NCI-H146 treated with DMSO at 0.1 percent for 48 hours (cell line): Measurements from ENCODE around the gene SHISAL1.

ENCODE experiments used
- DNase-seq: peaks from one replicate; lab custom pipeline; 2025; ENCODE audit not compliant: unreplicated experiment; lab: John Stamatoyannopoulos, UW

The SHISAL1 gene

DNA sequence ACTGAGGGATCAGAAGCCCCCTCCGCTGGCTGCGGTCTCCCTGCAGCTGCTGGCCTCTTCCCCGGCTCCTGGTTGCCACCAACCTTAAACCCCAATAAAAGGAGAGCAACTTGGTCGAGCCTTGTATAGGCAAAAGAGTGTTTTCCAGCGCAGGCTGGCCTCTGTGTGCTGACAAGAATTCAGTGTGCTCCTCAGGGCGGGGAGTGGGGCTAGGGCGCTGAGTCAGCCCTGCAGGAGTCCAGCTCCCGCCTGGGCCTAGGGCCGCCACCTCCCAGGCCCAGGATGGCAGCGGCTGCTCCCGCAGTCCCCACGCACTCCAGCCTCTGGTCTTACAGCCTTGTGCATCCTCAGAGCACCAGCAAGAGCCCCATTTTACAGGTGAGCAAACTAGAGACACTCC is at the start of gene SHISAL1:
TSS of gene SHISAL1 (minus strand) at position 186 of the 400 bp plus-strand sequence. CDS start 12,006 bp downstream, outside the sequence.
- no peak for DNase-seq

DNA sequence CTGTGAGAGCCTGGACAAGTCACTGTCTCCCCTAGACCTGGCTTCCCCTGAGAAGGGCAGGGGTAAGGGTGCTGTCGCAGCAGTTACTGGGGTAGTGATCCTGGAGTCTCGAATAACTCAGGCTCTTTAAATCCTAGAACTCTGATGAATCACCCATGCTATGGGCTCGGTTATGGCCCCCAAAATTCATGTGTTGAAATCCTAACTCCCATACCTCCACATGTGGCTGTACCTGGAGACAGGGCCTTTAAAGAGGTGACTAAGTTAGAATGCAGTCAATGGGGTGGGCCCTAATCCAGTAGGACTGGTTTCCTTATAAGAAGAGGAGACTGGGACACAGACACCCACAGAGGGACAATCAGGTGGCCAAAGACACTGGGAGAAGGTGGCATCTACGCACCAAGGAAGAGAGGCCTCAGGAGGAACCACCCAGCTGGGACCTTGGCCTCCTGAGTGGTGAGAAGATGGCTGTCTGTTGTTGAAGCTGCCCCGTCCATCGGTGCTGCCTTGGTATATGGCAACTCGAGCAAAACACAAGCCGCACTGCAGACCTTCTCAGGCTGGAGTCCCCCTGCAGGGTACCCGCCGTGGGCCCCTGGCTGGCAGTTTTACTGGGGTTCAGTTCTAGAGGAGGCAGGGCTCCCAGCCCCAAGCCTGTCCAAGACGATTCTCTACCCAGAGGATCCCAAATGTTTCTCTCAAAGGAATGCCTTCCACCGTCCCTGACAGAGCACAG is 48.8 kb upstream of the SHISAL1 start:
- no peak for DNase-seq

DNA sequence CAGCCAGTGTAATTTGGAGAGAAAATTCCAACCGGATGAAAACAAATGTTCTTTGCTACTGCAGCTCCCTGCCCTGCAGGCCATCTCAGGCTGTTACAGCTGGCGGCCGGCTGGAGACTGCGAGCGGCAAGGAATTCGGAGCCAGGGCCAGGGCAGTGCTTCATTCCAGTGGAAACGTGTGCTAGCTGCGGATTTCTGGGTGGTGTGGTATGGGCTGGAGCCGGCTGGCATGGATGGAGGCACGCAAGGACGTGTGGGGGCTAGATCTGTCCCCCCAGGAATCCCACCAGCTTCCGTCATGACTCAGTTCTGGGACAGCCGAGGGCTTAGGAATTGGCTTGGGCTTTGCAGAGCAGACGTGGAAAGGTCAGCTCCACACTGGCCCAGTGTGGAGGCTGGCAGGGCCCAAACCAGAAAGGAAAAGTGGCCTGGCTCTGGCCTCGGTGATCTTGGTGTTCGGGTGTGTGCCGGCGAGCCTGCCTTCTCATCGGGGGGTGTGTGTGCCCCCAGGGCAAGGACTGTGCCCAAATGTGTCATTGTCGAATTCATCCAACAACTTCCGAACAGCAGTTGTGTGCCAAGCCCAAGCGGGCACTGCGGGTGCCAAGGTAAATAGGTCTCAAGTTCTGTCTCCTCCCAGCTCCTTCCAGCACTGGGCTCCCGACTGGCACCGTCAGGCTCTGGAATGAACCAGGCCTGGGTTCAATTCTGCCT is 48.1 kb upstream of the SHISAL1 start:
- no peak for DNase-seq

DNA sequence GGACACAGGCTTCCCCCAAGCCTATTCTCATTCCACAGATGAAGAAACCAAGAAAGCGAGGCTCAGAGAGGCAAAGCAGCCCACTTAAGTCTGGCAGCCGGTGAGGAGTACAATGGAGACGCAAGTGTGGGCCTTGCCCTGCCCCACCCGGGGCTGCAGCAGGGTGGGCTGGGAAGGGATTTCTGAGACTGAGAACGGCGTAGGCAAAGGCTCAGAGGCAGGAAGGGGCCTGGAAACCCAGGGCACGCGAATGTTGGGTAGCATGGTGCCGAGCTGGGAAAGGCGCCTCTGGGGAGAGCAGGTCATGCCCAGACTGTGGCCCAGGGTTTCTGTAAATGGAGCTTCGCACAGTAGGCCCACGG is 47.5 kb upstream of the SHISAL1 start:
- no peak for DNase-seq

DNA sequence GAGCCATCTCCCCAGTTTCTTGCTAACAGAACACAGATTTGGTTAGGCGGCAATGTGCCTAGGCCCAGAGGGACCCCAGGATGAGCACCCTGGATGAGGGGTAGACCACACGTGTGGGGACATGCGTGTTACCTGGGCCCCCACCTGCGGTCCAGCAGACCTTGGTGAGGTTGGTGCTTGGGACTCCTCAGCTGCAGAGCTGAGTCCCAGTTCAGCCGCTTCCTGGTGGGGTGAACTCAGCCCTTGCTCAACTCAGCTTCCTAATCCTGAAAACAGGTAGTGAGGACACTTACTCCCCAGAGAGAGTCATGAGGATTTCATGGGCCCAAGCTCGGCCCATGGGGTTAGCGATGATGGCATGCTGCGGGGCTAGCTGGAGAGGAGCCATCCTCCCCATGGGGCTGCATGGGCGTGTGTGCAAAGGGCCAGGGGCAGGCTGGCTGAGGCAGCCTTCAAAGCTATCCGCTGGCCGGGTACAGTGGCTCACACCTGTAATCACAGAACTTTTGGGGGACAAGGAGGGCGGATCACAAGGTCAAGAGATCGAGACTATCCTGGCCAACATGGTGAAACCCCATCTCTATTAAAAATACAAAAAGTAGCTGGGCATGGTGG is 46.9 kb upstream of the SHISAL1 start:
- no peak for DNase-seq

DNA sequence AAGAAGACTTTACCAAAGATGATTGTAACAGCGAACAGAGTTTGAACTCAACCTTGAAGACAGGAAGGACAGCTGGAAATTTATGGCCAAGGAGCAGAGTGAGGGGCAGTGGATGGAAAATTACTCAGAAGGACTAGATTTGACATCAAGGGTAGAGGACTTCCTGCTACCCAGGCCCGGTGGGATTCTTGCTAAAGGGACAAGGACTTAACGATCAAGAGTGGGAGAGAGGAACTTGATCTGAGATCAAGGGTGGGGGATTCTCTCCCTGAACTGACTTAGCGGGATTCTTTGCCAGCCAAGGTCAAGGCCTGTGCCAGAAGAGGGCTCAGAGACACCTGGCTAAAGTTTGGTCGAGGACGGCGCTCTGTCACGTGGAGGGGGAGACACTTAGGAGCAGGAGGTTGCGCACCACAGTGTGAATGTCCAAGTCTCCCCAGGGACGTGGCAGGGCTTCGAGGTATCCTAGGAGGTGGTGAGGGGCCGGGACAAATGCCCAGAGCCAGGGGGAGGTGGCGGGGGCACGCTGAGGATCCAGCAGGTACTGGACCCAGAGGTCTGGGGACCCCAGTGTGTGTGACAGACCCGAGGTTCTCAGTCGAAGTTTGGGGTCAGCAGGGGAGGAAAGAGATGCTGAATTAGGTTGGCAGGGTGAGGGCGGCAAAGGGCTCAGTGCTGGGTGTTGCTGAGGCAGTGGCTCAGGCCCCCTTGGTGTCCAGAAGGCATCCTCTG is 46.1 kb upstream of the SHISAL1 start:
- DNase-seq, result no peak

DNA sequence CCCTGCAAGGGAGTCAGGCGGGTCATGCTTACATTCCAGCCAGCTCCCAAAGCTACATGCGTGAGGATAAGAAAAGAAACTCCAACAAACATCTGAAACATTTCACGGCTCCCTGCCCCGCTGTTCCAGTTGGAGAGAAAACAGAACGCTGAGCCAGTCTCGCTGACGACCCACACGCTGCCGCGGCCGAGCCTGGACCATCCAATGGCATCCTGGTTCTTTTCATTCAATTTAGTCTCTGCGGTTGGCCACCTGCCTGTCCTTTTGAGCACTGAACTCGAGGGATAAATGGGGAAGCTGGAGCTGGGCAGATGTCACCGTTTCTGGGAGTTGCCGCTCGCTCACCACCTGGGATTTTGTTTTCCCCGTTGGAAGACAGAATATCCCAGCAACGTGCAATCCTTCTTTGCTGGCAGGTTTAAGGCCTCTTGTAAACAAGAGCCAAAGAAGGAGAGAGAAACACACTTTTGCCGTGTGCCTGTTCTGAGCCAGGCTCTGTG is 45.3 kb upstream of the SHISAL1 start:
- DNase-seq, result peak; percentile 22

DNA sequence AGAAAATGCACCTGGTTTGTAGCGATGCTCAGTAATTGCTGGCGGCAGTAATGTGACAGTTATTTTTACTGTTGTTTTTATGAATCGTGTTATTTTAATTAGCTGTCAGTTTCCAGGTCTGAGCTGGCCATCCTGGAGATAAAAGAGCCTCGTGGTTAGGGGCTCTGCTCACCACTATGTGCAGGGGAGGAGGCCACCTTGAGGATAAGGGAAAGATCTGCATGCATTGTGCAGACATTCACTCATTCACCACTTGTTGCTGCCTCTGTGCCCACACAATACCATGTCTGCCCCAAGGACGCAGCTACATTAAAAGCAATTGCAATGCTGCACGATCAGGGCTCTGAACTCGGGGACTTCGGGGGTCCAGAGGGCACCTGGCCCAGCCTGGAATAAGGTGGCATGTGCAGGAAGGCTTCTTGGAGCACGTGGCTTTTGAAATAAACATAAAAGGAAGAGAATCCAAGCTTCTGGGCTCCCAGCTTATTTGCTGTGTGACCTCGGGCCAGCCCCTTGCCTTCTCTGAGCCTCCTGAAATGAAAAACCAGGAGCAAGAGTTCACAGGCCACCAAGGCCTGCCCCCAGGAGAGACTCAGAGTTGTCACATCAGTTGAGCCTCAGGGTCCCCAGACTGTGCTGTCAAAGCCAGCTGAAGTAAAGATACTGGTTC is 44.7 kb upstream of the SHISAL1 start:
- DNase-seq, result no peak

DNA sequence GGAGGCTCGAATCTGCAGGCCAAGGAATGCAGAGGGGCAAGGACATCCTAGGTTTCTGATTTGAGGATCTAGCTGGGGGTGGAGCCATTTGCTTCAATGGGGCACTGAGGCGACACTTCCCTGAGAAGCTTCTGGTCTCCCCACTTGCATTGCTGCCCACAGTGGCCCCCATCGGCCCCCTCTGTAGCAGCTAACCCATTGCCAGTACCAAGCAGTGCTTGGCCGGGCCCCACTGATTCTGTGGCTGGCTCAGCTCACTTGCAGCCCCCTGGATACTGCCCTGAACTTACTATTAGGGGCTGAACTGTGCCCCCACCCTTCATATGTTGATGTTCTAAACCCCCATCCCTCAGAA is 42.9 kb upstream of the SHISAL1 start:
- DNase-seq, result no peak

DNA sequence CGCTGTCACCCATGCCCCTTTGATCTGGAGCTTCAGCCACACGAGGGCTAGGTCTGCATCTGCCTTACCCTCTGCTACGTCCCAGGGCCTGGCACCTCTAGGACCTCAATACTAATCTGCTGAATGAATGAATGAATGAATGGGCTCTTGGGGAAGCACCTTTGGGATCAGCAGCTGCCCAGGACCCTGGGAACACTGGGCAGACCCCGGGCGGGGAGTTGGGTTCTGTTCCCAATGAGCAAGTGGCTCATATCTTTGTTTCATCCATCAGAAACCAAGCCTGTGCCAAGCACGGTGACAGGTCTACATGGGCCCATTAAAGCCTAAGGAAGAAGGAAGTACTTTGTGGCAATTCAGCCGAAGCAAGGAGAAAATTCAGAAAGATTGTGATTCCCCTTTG is 41.5 kb upstream of the SHISAL1 start:
- no peak for DNase-seq

DNA sequence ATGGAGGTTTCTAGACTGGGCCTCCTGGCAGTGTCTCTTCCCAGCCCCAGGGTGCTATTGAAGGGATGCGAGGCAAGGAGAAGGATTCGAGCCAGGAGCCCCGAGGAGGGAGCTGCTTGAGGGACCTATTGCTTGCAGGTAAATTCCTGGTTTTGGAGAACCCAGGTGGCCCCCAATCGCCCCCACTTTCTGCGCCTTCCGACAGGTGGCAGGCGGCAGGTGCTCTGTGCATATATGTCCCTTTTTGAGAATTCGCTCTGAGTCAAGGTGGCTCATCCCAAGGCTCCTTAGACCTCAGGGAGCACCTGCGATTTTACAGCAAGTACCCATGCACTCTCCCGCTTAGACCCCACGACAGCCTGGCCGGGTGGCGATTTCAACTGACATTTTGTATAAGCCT is 40.3 kb upstream of the SHISAL1 start:
- no peak for DNase-seq

DNA sequence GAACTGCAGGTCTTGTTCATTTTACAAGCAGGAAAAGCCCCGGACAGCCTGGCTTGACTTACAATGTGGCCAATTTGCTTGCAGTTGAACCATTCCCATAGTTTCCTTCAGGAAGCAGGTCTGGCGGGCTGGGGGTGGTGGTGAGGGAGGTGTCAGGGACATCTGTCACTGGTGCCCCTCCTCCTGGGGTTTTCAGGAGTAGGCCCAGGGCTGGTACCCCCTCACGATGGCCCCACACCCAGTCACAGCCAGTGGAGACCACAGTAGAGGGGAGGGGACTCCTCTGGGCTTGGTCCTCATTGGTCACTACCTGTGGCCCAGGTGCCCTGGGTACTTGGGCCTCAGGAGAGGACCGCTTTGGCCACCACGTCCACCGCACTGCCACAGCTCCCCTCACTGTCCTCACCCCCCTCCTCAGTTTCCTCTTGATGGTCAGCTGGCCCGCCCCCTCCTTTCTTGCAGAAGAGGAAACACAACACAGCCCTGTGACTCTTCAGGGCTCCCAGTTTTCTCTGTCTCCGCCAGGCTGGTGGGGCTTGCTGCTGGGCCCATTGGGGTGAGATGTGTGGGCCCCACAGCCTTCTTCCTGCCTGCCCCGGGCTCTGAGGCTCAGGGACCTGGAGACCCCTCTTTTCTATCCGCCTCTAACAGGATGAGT is 39.8 kb upstream of the SHISAL1 start:
- no peak for DNase-seq

DNA sequence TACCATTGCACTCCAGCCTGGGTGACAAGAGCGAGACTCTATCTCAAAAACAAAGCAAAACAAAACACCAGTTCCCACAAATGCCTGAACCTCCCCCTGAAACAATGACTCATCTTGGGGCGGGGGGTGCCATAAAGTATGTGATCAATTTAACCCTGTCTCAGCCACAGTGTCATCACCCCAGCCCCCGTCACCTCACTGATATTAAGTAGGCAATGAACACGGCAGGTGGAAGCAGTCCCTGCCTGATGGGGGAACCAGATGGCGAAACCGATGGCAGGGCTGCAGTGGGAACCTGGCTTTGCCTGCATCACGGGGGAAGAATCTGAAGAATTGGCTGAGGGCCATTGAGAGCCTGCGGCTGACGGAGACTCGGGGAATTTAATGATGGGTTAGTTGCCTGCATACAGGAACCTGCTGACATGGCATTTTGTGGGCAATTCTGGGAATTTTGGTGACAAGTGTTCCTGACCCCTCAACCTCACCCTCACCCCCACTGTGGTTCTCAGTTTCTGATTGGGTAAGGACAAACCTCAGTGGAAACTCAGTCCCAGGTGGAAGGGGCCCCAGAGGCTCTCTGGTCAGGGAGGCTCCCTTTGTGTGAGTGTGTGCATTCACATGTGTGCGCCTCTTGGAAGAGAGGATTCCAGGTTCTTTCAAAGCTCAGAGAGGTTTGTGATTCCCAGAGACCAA is 39.1 kb upstream of the SHISAL1 start:
- DNase-seq, result no peak

DNA sequence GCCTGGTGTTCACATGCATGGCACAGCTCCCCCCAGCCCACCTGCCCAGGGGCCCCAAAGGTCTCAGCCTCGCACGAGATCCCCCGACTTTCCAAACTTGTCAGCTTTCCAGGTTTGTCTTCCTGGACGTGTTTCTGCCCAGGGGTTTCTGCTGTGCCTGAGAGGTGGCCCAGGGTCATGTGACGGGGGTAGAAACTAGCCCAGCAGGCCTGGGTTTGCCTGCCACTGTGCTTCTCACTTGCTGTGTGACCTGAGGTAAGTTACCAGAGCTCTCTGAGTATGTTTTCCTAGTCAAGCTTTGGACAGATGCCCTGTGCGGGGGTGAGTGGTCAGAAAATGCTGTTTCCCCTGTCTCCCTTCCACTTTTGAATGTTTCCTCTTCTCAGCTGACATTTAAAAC is 38.3 kb upstream of the SHISAL1 start:
- DNase-seq, result no peak

DNA sequence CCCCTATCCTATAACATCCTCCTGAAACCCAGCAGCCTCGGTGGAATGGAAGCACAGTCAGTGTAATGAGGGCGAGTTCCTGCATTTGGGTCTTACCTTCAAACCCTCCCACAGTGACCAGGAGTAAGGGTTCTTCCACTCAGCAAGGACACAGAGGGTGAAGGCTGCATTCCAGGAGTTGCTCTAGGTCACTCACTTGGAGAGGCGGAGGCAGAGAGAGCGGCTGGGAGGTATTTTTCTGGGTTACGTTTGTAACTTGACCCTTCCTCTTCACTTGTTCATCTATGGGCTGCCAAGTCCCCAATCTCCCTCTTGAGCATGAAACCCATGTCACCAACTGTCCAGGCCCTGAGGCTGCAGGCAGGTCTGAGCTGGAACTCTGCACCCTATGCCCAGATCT is 36.8 kb upstream of the SHISAL1 start:
- no peak for DNase-seq

DNA sequence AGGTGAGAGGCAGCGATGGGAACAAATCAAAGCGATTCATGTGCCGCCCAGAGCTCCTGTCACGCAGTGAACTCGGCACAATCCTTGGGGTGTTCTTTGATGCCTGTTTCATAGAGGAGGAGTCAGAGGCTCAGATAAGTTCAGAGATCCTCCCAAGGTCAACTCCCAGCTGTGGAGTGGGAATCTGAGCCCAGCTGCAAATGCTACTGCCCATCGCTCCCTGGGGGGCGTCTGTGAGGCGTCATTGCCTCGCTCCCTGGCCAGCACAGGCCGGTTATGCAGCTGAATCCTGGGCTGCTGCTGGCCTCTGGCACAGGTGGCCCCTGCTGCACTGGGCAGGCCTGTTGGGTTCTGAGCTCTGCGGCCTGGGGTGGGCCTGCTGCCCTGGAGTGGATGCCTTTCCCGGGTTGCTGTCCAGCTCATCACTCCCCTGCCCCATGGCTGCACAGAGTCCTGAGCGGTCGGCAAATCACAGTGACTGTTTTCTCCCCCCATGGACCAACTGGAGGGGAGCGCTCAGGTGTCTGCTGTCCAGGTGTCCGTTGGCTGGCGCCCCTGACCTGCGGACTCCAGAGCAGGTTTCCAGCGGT is 36.3 kb upstream of the SHISAL1 start:
- DNase-seq, result no peak

DNA sequence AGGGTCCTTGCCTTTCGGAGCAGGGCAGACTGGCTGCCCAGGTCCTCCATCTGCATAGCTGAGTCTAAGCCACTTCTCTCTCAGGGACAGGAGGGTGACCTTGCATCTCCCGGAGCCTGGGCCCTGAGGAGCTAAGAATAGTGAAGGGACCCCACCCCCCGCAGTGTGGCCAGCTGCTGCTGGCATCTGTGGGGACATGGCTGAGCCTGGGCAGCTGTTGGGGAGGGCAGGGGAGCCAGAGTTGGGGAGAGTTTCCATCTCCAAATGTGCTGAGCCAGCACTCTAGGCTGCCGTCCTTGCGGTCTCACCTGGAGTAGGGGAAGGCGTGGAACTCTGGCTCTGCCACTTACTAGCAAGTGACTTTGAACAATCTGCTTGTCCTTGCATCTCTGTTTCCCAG is 34.8 kb upstream of the SHISAL1 start:
- DNase-seq, result no peak

DNA sequence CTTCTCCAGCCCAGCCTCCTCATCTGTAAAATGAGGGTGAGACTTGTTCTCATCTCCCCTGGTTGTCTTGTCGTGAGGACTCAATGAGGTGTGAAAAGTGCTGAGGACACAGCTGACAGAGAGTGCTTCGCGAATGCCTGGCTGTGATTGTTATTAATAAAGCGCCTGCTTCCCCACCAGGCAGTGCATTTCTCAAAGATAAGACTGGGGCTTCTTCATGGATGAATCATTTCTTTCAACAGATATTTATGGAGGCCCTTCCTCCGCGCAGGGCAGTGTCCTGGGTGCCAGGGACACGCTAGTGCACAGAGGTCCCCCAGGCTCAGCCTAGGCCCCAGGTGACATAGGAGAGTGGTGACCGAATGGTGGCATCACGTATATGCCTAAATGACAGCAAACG is 34.3 kb upstream of the SHISAL1 start:
- no peak for DNase-seq

DNA sequence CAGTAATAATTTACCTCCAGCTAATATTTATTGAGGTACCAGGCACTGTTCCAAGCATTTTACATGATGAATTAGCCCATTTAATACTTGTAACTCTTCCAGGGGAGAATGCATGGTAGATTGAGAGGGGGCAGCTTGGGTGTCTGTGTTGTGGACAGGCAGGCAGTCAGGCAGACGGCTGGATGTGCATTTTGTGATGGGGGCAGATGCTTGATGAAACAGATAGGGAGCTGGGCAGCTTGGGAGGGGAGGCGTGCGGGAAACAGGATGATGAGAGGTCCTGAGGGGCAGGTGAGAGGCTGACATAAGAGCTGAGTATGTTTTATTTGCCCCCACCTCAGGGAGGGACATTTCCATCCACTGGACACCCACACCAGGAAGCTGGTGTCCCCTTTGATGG is 33.1 kb upstream of the SHISAL1 start:
- DNase-seq, result no peak

DNA sequence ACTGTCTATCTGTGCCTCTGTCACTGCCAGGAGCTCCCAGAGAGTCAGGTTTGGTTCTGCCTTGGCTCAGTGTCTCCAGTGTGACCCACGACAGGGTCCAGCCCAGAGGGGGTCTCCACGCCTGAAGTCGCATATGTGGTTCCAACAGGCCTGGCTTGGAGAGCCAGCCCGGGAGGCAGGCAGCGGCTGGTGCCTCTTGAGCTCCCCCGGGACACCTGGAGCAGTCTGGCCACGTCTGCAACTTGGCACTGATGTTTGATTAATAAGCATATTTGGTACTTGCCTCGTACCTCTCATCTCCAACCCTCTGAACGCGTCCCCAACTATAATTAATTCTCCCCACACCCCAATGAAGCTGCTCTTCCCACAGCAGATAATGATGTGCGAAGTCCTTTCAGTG is 31.7 kb upstream of the SHISAL1 start:
- no peak for DNase-seq
